Osteoblast (primary cell): ENCODE results near the gene SHANK1. TPM values are rescaled to one million over a fixed set of nuclear protein-coding genes. Genes with fewer than 3 reads are reported as not detected.
"Not testable (repeated sequence)": the region's sequence is repeated elsewhere in the genome, so short reads cannot be mapped to it uniquely, and the experiment has no call there.

Experiments
- DNase-seq: peaks from one replicate; pipeline ENCODE4 v3.0.0; 2011; ENCODE audit warnings: low spot score, mixed read lengths; ENCODE audit not compliant: insufficient read length; ENCODE audit errors: missing footprints
- H2AFZ ChIP-seq: 2 replicates; pipeline ENCODE4 v1.6.0; 2011; ENCODE audit warnings: mild to moderate bottlenecking, low read length
- H3K27ac ChIP-seq: 2 replicates; pipeline ENCODE4 v1.5.1; 2011; ENCODE audit warnings: mild to moderate bottlenecking, low read depth, low read length, moderate library complexity
- H3K27me3 ChIP-seq: 2 replicates; pipeline ENCODE4 v1.6.0; 2012; ENCODE audit warnings: mild to moderate bottlenecking, control low read depth, inconsistent platforms, low read length, moderate library complexity; ENCODE audit not compliant: insufficient read depth
- H3K36me3 ChIP-seq: 2 replicates; pipeline ENCODE4 v1.5.1; 2011; ENCODE audit warnings: mild to moderate bottlenecking, low read length, control low read depth, moderate library complexity; ENCODE audit not compliant: insufficient read depth
- H3K4me1 ChIP-seq: 2 replicates; pipeline ENCODE4 v1.5.1; 2011; ENCODE audit warnings: mild to moderate bottlenecking, low read length, control low read depth, moderate library complexity; ENCODE audit not compliant: insufficient read depth
- H3K4me2 ChIP-seq: 2 replicates; pipeline ENCODE4 v1.6.0; 2011; ENCODE audit warnings: mild to moderate bottlenecking, low read length; ENCODE audit not compliant: insufficient read depth
- H3K4me3 ChIP-seq: fragments of 200-600 bp; sonication (generic); 3 replicates; pipeline ENCODE4 v1.5.1; 2012; ENCODE audit warnings: mild to moderate bottlenecking, low read length, inconsistent platforms; ENCODE audit not compliant: insufficient read depth
- H3K79me2 ChIP-seq: 2 replicates; pipeline ENCODE4 v1.6.0; 2012; ENCODE audit warnings: mild to moderate bottlenecking, low read length, control low read depth, inconsistent platforms; ENCODE audit not compliant: insufficient read depth
- H3K9me3 ChIP-seq: 2 replicates; pipeline ENCODE4 v1.5.1; 2011; ENCODE audit warnings: low read depth, low read length, control low read depth
- H4K20me1 ChIP-seq: 2 replicates; pipeline ENCODE4 v1.6.0; 2012; ENCODE audit warnings: mild to moderate bottlenecking, low read length, control low read depth; ENCODE audit not compliant: insufficient read depth
- CTCF ChIP-seq: IDR thresholded peaks from 2 replicates; pipeline ENCODE4 v1.5.1; 2011; ENCODE audit warnings: mild to moderate bottlenecking, low read depth, low read length, moderate library complexity; ENCODE audit errors: extremely low read depth
- total RNA-seq: library from RNA; depleted of rRNA; stranded (reverse); fragments of >200 nt; gene quantifications from 2 replicates; pipeline ENCODE4 v1.2.3, GENCODE V29; 2012

SHANK1 gene
- total RNA-seq, 1 donor, result 1.1 TPM

DNA sequence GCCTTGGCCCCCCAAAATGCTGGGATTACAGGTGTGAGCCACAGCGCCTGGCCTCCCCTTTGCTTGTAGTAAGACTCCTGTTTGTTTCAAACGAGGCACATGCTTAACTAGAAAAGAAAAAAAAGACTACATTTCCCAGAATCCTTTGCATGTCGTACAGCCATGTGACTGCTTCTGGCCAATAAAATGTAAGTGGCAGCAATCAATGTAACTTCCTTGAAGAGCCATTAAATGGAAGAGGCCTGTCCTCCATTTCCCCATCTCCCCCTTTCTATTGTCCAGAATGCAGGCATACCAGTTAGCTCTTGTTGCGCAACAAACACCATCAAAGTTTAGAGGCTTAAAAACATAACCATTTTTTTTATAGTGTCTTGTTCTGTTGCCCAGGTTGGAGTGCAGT is 40.3 kb upstream of the SHANK1 start:
- peak; percentile 90 for DNase-seq
- Histone ChIP-seq H3K27ac (no peak overlapping the region), H3K27me3 (no peaks in the 10 kb centered on the region), H3K36me3 (no peaks in the 10 kb centered on the region), H4K20me1 (no peaks in the 10 kb centered on the region), H3K4me2 (no peak overlapping the region), H2AFZ (no peak overlapping the region), H3K4me3 (no peak overlapping the region), H3K9me3 (no peaks in the 10 kb centered on the region), H3K4me1 (no peaks in the 10 kb centered on the region), H3K79me2 (no peaks in the 10 kb centered on the region)
- no peak for TF ChIP-seq CTCF

DNA sequence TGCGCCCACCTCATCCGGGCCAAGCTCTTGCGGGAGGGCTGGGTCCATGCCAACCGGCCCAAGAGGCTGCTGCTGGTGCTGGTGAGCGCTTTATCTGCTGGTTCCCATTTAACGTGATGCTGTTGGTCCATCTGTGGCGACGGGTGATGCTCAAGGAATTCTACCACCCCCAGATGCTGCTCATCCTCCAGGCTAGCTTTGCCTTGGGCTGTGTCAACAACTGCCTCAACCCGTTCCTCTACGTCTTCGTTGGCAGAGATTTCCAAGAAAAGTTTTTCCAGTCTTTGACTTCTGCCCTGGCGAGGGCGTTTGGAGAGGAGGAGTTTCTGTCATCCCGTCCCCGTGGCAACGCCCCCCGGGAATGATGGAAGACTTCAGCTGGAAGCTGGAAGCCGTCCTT is 39.5 kb upstream of the SHANK1 start:
- H3K27me3 ChIP-seq, H3K4me2 ChIP-seq, H3K4me1 ChIP-seq, H3K79me2 ChIP-seq, H3K9me3 ChIP-seq, H2AFZ ChIP-seq, DNase-seq, H3K36me3 ChIP-seq, H4K20me1 ChIP-seq, H3K4me3 ChIP-seq, H3K27ac ChIP-seq: not testable (repeated sequence)

DNA sequence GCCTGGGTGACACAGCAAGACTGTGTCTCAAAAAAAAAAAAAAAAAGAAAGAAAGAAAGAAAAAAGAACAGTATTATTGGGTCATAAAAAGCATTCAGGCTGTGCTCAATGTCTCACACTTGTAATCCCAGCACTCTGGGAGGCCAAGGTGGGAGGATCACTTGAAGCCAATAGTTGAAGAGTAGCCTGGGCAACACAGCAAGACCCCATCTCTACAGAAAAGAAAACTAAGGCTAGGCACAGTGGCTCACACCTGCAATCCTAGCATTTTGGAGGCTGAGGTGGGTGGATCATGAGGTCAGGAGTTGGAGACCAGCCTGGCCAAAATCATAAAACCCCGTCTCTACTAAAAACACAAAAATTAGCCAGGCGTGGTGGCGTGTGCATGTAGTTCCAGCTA is 38.0 kb upstream of the SHANK1 start:
- H3K79me2 ChIP-seq, H3K27me3 ChIP-seq, H4K20me1 ChIP-seq, H3K4me2 ChIP-seq, H3K4me1 ChIP-seq, H3K36me3 ChIP-seq, H3K27ac ChIP-seq, H2AFZ ChIP-seq, DNase-seq, H3K4me3 ChIP-seq, H3K9me3 ChIP-seq: not testable (repeated sequence)

- H3K27ac ChIP-seq, H3K27me3 ChIP-seq, H4K20me1 ChIP-seq, H2AFZ ChIP-seq, H3K4me1 ChIP-seq, H3K4me2 ChIP-seq, H3K9me3 ChIP-seq, H3K4me3 ChIP-seq, DNase-seq, H3K79me2 ChIP-seq, H3K36me3 ChIP-seq: not testable (repeated sequence)
Observed at GRCh38 chr19:50756244-50756643, 36.6 kb upstream of the SHANK1 start.

GRCh38 chr19:50753879-50754278 is 34.3 kb upstream of the SHANK1 start:
- no peaks in the 10 kb centered on the region for H3K9me3 ChIP-seq
- no peaks in the 10 kb centered on the region for H4K20me1 ChIP-seq
- no peak for TF ChIP-seq CTCF

More at GRCh38 chr19:50753879-50754278, 34.3 kb upstream of the SHANK1 start:
- Histone ChIP-seq H3K79me2 (no peaks in the 10 kb centered on the region), H3K27ac (no peak overlapping the region), H3K4me2 (no peak overlapping the region), H3K36me3 (no peaks in the 10 kb centered on the region), H2AFZ (no peak overlapping the region), H3K4me1 (no peaks in the 10 kb centered on the region), H3K27me3 (no peaks in the 10 kb centered on the region), H3K4me3 (no peak overlapping the region)
- no peak for DNase-seq
